ENCODE data around the gene ENDOU.

Gene ENDOU, protein sequence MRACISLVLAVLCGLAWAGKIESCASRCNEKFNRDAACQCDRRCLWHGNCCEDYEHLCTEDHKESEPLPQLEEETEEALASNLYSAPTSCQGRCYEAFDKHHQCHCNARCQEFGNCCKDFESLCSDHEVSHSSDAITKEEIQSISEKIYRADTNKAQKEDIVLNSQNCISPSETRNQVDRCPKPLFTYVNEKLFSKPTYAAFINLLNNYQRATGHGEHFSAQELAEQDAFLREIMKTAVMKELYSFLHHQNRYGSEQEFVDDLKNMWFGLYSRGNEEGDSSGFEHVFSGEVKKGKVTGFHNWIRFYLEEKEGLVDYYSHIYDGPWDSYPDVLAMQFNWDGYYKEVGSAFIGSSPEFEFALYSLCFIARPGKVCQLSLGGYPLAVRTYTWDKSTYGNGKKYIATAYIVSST

DNA sequence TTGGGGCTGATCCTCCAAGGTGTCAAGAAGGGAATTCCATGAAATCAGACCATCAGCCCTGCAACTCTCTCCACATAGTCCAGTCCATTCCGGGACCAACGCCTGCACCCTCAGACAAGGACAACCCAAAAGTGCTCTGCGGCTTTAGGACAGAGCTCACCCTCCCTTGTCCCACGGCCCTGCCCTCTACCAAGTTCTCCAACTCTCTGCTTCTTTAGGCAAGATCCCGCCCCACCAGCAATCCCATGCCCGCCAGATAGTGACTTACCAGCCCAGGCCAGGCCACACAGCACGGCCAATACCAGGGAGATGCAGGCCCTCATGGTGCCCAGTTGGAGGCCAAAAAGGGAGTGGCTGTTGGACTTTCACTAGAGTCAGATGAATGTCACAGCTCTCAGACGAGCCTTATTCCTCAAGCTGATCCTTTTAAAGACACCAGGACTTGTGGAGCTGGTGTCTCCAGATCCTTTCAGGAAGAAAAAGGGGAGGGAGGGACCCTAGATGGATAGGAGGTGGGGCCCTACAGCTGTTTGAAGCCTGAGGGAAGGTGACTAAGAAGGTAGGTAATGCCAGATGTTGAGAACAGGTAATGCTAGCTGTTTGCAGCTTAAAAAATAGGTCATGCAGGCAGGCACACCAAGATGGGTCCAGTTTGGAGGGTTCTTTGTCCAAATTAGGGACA is at the start of gene ENDOU:
Gene ENDOU (minus strand): TSS at position 400 of the 682 bp plus-strand sequence. CDS start 77 bp downstream, at position 323.
- DNase-seq = no peak

DNA sequence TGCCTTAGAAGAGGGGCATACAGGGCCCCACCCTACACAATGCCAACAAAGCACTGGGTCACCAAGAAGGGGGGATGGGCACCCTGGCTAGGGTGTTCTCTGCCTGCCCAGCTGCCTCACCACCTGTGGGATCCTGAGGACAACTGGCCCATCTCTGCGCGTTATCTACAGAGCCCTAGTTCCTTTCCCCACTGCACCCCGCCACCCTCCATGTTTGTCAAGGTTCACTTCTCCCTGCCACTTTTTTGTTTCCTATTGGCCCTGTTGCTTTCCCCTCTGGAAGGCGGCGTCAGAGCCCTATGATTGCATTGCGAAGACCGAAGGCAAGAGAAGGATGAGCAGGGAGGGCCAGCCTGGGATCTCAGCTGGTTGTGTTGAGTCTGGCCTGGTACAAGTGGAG is 49.4 kb upstream of the ENDOU start:
- DNase-seq = no peak

DNA sequence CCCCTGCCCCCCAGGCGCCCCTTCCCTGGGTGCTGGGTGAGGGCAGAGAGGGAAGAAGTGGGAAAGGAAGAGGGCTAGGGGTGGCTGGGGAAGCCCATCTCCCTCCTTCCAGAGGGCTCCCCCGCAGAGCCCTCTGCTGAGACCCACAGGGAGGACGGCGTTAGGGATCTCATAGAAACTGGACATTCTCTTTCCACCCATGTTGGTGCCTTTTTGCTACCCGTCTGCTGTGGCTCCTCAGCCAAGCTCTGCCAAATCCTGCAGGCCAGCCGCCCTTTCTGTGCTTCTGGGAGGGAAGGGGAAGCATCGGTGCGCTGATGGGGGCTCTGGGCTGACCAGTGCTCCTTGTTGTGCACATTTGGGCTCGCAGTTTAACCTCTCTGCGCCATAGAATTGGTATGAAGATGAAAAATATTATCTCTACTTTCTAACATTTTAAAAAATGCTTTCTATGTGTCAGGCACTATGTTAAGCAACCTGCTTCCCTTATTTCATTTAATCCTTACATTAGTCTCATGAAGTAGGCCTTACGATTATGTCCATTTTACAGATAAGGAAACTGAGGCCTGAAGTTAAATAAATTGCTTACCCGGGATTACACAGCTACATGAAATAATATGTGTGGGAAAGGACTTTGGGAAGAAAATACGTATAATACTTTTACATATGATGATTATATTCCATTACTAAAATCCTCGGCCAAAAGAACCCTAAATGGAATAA is 48.7 kb upstream of the ENDOU start:
- no peak for DNase-seq

DNA sequence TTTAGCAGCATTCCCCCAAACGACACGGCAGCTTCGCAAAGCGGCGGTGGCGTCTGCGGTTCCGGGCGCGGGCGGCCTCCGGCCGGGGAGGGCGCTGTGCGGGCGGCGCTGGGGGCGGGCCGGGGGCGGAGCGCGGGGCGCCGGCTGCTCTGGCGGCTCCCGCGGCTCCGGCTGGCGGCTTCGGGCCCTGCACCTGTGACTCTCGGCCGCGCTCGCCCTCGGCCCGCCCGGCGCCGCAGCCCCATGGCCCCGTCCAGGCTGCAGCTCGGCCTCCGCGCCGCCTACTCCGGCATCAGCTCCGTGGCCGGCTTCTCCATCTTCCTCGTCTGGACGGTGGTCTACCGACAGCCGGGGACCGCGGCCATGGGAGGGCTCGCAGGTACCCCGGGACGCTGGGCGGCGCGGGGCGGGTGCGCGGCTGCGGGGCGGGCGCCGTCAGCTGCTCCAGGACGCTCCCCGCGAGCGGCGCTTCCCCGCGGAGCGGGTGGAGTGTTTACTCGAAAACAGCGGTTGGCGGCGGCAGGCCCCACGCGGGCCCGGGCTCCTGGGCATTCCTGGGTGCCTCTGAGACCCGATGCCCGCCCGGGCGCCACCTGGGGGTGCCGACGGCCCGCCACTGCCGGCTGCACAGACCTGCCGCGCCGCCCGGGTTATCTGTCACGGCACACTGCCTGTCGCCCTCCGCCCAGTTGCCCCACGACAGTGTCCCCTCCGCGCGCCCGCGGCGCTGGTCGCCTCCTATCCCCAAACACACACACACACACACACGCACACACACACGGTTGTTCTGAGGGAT is 48.0 kb upstream of the ENDOU start, which contains the start of gene SLC48A1:
Gene SLC48A1 (plus strand): TSS at position 177 of the 796 bp plus-strand sequence. CDS start 67 bp downstream, at position 244.
- peak; percentile 66 for DNase-seq

DNA sequence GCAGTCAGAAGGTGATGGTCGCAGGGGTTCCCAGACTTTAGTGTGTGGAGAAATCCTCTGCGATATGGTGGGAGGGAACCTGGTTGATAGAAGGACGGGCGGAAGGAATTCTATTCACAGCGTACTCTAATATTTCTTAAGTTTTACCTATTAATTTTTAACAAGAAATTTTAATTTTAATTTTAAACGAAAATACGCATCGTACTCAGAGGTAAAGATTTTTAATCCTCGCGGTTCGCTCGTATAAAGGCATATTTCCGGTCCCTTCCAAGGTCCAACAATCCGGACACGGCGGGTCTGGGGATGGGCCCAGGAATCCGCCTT is 47.4 kb upstream of the ENDOU start:
- no peak for DNase-seq

DNA sequence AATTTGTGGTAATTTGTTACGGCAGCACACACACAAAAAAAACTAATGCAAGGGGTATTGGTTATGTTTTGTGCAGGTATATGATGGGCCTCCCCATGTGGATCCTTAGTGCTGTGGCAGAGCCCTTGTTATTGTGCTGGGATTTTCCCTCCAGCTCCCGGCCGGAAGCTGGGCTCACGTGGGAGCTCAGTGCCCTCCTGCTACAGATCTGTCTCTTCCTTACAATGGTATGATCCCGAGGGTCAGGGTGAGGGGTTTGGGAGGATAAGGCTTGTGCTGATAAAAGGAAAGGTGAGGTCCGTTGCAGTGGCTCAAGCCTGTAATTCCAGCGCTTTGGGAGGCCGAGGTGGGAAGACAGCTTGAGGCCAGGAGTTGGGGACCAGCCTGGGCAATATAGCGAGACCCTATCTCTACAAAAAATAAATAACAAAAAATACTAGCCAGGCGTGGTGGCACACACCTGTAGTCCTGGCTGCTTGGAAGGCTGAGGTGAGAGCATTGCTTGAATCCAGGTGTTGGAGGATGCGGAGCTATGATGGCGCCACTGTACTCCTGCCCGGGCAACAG is 46.9 kb upstream of the ENDOU start:
- DNase-seq = no peak

DNA sequence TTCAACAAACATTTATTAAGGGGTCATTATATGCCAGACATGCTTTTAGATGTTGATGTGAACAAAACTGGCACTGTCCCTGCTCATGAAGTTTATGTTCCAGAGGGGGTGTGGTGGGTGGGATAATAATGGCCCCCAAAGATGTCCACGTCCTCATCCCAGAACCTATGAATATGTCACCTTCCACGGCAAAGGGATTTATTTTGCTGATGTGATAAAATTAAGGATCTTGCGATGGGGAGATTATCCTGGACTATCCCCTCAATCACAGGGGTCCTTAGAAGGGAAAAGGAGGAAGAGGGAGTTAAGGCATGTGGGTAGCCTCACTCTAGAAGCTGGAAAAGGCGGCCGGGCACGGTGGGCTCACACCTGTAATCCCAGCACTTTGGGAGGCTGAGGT is 46.0 kb upstream of the ENDOU start:
- no peak for DNase-seq

DNA sequence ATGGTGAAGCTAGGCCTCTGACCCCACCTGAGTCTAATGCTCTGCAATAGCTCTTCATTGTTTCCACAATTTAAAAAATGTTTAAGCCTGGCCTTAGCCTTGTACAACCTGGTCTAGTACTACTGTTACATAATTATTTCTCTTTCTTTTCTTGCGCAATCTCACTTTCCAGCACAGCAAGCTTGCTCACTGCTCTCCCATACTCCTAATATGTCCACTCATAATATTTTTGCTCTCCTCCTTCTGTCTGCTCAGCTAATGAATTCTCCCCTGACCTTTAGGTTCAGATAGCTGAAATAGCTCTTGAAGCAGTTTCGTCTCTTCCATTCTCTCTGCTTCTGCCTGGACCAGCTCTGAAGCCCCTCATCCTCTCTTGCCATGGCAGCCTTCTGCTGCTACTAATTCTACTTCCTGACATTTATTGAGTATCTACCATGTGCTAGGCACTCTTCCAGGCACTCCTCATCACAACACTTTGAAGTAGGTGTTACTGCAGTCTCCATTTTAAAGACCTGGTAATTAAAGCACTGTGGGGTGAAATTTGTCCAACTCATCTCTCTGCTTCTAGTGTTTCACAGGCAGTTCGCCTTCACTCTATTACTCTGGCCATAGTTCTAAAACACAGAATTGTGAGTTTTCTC is 44.9 kb upstream of the ENDOU start:
- no peak for DNase-seq

DNA sequence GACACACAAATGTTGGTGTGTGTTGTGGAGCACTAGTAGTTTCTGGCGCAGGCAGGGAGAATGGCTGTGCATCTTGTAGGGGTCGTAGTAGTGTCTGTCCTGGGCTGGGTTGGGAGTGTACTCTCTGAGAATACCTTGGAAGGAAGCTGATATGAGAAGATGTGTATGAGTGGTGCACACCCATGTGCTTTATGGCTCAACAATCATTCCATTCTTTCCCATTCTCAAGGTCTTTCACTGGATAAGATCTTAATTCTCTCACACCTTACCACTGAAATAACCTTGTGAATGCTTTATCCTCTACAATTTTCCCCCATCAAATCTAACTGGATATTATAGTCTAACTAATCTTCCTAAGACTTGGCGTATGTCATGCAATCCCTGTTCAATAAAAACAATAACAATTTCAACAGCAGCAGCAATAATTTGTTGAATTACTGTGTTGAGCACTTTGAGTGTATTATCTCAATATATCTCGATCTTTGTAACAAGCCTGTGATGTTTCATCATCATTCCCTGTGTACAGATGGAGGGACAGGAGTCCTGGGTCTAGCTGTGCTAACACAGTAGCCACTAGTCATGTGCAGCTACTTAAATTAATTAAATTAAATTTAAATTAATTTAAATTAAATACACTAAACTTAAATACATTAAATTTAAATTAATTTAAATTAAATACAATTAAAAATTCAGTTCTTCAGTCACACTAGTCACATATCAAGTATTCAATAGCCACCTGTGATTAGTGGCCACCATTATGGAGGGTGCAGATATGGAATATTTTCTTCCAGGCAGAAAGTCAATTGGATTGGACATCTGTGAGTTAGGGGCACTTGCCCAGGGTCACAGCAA is 44.2 kb upstream of the ENDOU start:
- DNase-seq = no peak

DNA sequence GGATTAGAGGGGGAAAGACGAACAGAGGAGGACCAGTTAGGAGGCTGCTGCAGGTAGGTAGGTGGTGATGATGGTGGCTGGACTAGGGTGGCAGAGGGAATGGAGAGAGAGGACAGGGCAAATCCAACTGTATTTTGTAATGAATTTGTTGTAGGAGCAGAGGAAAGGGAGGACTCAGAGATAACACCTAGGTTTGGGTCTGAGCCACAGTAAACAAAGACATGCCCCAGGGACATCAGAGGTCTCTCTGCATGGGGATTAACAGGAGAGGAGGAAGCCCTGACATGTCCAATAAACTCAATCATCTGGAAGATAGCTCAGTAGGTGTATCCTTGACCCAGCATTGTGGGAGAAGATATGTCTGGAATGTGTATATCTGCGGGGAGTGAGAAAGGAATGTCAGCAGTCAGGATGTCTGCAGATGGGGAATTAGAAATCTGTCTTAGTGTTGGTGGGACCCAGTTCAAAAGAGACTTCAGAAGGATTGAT is 43.1 kb upstream of the ENDOU start:
- no peak for DNase-seq

DNA sequence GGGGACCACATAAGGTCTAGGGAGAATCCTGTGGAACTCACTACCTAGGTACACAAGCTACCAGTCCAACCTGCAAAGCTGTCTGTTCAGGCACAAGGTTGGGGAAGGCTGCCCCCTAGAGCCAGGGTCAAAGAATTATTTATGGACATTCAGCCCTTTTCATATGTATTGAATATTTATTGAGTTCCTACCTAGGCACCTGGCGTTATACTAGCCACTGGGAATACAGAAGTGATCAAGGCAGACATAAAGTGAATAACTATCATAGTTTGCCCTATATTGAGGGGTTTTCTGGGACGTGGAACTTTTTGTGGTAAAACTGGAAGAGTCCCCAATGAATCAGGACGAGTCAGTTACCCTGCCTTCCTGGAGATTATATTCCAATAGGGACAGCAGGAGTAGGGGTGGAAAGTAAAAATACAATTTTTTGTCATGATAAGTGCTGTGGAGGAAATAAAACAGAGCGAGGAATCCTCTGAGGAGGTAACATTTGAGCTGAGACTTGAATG is 42.0 kb upstream of the ENDOU start:
- DNase-seq = peak; percentile 74

DNA sequence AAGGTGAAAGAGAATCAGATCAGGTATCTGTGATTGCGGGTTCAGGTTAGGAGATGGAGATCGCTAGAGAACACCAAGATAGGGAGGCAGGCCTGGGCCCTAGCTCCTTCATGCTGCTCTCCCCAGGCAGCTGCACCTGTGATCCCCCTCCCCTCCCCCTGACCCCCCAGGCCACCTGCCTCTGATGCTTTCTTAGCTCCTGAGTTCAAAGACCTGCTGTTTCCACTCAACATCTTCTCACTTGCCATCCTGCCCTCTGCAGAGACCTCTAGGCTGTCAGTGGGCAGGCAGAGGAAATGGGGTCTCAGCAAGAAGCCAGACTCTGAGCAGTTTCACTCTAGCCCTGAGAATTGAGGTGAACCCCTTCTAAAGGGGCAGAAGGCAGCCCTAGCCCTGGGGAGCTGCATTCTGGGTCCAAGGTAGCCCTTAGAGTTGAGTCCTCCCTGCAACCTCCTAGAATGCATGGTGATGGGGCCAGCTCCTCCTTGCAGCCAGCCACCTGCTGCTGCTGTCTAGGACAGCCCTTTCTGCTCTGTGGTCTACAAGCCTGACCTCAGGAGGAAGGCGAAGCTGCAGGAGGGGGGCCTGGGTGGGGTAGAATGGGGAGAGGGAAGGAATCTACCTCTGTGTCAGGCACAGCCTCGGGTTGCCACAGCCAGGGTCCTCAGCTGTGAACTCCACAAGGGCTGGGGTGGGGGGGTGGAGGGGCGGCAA is 41.4 kb upstream of the ENDOU start:
- no peak for DNase-seq

DNA sequence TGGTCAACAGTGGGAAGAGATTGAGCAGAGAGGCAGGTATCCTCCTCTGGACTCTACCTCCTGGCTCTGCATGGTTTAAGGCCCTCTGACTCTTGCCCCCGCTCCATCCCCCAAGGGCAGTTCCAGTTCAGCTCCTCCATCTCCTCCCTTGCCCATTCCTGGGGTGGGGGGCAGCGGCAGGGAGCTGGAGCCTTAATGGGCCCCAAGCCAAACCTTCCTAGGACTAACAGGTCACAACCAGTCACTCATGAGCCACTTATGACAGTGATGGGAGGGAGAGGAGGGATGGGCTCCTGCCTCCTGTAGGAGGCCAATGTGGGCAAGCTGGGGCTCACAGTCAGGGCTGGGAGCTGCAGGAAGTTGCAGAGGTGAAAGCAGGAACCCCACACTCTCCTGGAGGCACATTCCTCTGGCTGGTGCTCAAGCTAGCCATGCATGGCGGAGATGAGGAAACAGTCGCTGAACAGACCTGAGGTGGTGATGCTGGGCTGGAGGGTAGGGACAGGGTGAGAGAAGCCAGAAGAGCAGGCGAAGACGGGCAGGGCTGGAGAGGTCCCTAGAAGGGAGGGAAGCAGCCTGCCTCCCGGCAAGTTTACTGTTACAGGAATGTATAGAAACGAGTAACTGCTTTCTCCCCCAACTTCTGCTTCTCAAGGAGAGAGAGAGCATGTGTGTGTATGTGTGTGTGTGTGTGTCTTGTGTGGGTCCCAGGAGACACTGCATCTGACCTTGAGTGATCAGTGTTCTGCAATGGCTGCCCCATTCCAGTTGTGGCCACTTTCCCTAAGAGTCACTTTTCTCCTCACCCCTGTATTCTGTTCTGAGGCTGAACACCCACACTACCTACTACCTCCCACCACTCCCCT is 38.4 kb upstream of the ENDOU start:
- DNase-seq = no peak

DNA sequence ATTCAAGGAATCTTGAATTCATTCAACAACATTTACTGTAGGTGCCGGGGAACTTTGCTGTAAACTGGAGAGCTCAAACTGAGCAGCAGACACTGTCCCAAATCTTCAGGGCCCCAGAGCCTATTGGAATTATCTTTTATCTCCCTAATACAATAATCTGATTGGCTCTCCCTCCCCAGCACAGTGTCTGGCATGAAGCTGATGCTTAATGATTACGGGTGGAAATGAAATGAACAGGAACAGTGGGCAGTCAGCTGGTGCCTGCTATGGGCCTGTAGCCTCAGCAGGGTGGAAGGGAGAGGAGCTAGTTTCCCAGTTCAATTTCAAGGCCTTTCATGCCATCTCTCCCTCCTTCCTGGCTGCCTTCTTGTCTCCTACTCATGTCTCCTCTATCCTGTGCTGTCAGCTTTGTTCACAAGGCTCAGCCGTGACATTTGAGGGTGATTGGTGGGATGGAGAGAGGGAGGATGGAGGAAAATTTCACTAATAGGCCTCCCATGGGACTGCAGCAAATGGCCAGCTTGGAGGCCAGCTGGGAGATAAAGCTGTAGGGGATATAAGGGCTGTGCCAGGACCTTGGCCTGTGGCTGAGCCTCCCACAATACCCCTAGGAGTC is 37.7 kb upstream of the ENDOU start:
- no peak for DNase-seq

DNA sequence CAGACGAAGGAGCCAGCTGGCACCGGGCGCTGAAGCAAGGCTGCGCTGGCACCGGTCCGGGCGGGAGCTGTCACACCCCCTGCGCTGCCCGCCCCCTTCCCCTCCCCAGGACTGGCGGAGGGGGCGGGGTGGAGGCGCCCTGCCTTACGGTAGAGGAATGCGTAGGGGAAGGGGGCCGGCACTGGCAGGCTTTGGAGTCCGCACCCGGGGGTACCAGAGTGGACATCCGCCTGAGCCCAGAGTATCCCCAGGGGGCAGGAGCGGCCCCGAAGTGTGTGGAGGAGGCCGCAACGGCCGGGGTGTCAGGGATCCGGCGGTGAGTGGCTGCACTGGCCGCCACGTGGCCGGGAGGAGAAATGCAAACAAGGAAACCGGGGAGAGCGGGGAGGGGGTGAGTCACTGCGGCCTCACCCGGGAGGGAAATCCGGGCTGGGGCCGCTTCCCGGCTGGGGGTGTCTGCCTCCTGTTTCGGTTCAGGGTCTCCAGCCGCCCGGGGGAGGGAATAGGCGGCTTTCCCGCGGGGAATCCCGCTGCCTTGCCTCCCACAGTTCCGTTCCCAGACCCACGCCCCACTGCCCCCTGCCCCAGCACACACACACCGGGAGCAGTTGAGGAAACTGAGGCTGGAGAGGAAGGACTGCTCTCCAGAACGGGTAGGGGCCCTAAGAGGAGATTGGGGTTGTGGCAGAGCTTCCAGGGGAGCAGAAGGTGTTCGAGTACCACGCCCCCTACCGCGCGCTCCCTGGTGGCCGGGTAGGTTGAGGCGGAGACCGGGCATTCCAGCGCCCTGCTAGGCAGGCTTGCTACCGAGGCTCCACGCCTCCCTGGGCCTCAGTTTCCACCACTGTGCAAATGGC is 33.8 kb upstream of the ENDOU start, which contains the start of gene RAPGEF3:
Gene RAPGEF3 (minus strand): TSS at position 47 of the 857 bp plus-strand sequence. CDS start 324 bp downstream, outside the sequence.
- peak; percentile 68 for DNase-seq

DNA sequence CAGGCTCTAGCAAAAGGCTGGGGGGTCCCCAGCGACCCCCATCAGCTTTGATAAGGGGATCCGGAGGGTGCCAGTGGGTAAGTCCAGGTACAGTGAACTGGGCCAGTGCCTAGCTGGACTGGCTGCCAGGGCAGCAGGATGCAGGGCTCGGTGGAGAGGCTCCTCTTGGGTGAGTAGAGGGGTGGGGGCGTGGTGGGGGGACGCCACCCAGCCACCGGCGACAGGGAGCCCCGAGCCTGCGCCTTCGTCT is 33.2 kb upstream of the ENDOU start:
- no peak for DNase-seq

DNA sequence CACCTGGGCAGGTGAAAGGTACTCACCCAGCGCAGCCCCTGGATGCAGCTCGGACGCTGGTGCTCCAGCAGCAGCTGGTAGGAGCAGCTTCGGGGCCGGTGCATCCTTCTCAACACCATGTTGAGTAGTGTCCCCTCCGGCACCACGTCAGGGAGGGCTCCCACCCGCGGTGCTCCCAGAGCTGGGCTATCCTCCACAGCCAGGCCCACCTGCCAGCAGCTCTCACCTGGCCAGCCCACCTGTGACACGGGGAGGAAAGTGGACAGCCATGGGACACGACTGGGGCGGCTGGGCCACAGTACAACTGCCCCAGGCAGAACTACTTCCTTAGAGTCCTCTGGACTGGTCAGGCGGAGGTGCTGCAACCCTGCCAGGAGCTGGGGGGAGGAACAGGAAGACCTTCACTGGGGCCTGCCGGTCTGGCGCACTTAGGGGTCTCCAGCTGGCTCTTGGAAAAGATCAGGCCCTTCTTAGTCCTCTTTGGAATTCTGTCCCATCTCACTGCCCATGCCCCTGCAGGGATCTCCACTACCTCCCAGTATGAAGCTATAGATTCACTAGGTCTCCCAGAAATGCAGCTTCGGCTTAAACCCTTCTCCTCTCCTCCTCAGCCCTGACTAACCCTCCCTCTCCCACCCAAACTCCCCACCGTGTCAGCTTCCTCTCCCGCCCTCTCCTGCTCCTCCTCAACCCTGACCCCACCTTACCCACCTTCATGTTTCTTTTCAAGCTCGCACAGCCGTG is 32.7 kb upstream of the ENDOU start:
- no peak for DNase-seq

Measured in CD4-positive, alpha-beta T cell treated with Interleukin-4 for 4 hours (primary cell).